Endothelial cell of umbilical vein (primary cell): Measurements from ENCODE around the gene DMD. TPM values are rescaled to one million over a fixed set of nuclear protein-coding genes. Genes with fewer than 3 reads are reported as not detected.

Experiments used
- BruUV-seq: library from RNA; stranded (reverse); fragments of 400-500 nt; replicated peaks from 2 replicates; lab custom pipeline; 2021; lab: Mats Ljungman, UMichigan
- CTCF ChIA-PET: fragments of 300-600, 350-600 bp; sonication (Branson Sonifier 250); formaldehyde crosslinking; loops from one replicate; lab custom pipeline; 2021; ENCODE audit warnings: antibody characterized with exemption, inconsistent platforms; lab: Charles Lee
- POLR2A ChIA-PET: fragments of 300-600, 350-600 bp; sonication (Branson Sonifier 250); formaldehyde crosslinking; loops from one replicate; lab custom pipeline; 2021; ENCODE audit warnings: antibody characterized with exemption, inconsistent platforms; lab: Charles Lee
- DNase-seq: peaks from one replicate; pipeline ENCODE4 v3.0.0-alpha.2; 2011; ENCODE audit warnings: low read depth, low spot score
- FAIRE-seq: peaks from 2 replicates; lab custom pipeline; 2011; peaks lifted over from hg19 to GRCh38; lab: Jason Lieb, UNC
- H2AFZ ChIP-seq: 2 replicates; pipeline ENCODE4 v1.6.0; 2012; ENCODE audit warnings: low read depth, low read length, control low read depth, inconsistent platforms
- H3K27ac ChIP-seq: 2 replicates; pipeline ENCODE4 v1.5.1; 2011; ENCODE audit warnings: low read depth, mild to moderate bottlenecking, control low read depth, low read length, moderate library complexity; ENCODE audit not compliant: insufficient read depth
- H3K27me3 ChIP-seq, 2 experiments: 2 replicates each; pipeline versions ENCODE4 v1.6.0 to v1.6.1; 2011; ENCODE audit warnings: low read length in 2 of 2, mixed read lengths in 1 of 2; ENCODE audit not compliant: control insufficient read depth in 2 of 2, insufficient read depth in 2 of 2
- H3K36me3 ChIP-seq, 2 experiments: 2 replicates in 1 of 2; 3 replicates in 1 of 2; pipeline ENCODE4 v1.5.1; 2011; ENCODE audit warnings: low read length in 2 of 2, mild to moderate bottlenecking in 1 of 2, moderate library complexity in 1 of 2; ENCODE audit not compliant: control insufficient read depth in 2 of 2, insufficient read depth in 2 of 2; ENCODE audit errors: extremely low read depth in 1 of 2
- H3K4me1 ChIP-seq: 3 replicates; pipeline ENCODE4 v1.5.1; 2011; ENCODE audit warnings: mild to moderate bottlenecking, low read length; ENCODE audit not compliant: control insufficient read depth, insufficient read depth; ENCODE audit errors: extremely low read depth
- H3K4me2 ChIP-seq: 2 replicates; pipeline ENCODE4 v1.6.1; 2011; ENCODE audit warnings: low read length, control low read depth, mixed read lengths; ENCODE audit not compliant: insufficient read depth
- H3K4me3 ChIP-seq, 3 experiments: fragments of 200-600 bp in 1 of 3; sonication (generic), shearing (Covaris generic) in 1 of 3; replicated peaks in 1 of 3; 2 replicates each; pipeline ENCODE4 v1.5.1; 2011 to 2016; ENCODE audit warnings: control low read depth in 3 of 3, low read length in 3 of 3, mild to moderate bottlenecking in 2 of 3, inconsistent platforms in 1 of 3, low read depth in 1 of 3, moderate library complexity in 1 of 3; ENCODE audit not compliant: insufficient read depth in 1 of 3
- H3K79me2 ChIP-seq: 2 replicates; pipeline ENCODE4 v1.6.0; 2012; ENCODE audit warnings: low read length, inconsistent platforms; ENCODE audit not compliant: control insufficient read depth, insufficient read depth
- H3K9ac ChIP-seq: replicated peaks from 2 replicates; pipeline ENCODE3; 2011; ENCODE audit warnings: low read length, control low read depth; ENCODE audit not compliant: insufficient read depth; ENCODE audit errors: extremely low read depth
- H3K9me1 ChIP-seq: replicated peaks from 3 replicates; pipeline ENCODE4 v1.6.0; 2011; ENCODE audit warnings: mild to moderate bottlenecking, low read length; ENCODE audit not compliant: control insufficient read depth, insufficient read depth; ENCODE audit errors: extremely low read depth
- H3K9me3 ChIP-seq: replicated peaks from 2 replicates; pipeline ENCODE4 v1.5.1; 2012; ENCODE audit warnings: low read length, inconsistent platforms; ENCODE audit not compliant: control insufficient read depth, insufficient read depth
- H4K20me1 ChIP-seq: replicated peaks from 2 replicates; pipeline ENCODE3; 2011; ENCODE audit warnings: mild to moderate bottlenecking, low read length; ENCODE audit not compliant: control insufficient read depth, insufficient read depth; ENCODE audit errors: extremely low read depth
- EZH2 ChIP-seq: IDR thresholded peaks from 2 replicates; pipeline ENCODE4 v1.6.1; 2012; ENCODE audit warnings: borderline replicate concordance, low read depth, mild to moderate bottlenecking, moderate library complexity, low read length, inconsistent platforms; ENCODE audit not compliant: severe bottlenecking
- FOS ChIP-seq: IDR thresholded peaks from 2 replicates; pipeline ENCODE4 v1.6.1; 2011; ENCODE audit warnings: mild to moderate bottlenecking, low read length, moderate library complexity, borderline replicate concordance; ENCODE audit not compliant: insufficient read depth
- GATA2 ChIP-seq: IDR thresholded peaks from 2 replicates; pipeline ENCODE4 v1.7.0; 2011; ENCODE audit warnings: low read depth, mild to moderate bottlenecking, moderate library complexity, mixed read lengths, low read length; ENCODE audit not compliant: insufficient read length, insufficient read depth
- JUN ChIP-seq: IDR thresholded peaks from 2 replicates; pipeline ENCODE4 v1.6.1; 2011; ENCODE audit warnings: borderline replicate concordance, low read depth; ENCODE audit not compliant: insufficient read length, insufficient read depth
- MYC ChIP-seq: IDR thresholded peaks from one replicate; pipeline ENCODE4 v1.6.1; 2011; ENCODE audit warnings: mild to moderate bottlenecking, low read depth, low read length
- POLR2A ChIP-seq: IDR thresholded peaks from 2 replicates; pipeline ENCODE4 v1.6.1; 2012; ENCODE audit warnings: low read depth, mild to moderate bottlenecking, control low read depth, low read length
- POLR2AphosphoS5 ChIP-seq: IDR thresholded peaks from 2 replicates; pipeline ENCODE4 v1.6.1; 2012; ENCODE audit warnings: low read depth, mild to moderate bottlenecking, control low read depth, low read length, moderate library complexity; ENCODE audit not compliant: insufficient read depth
- dilution Hi-C: fragments of 300-500 bp; cut with MboI; formaldehyde crosslinking; loops from one replicate; pipeline ENCODE4 v1.15.0; 2019; ENCODE audit warnings: low sequenced_read_pairs; ENCODE audit not compliant: extremely low pct_ligation_motif_present
- intact Hi-C: fragments of 100-400 bp; cut with micrococcal nuclease; formaldehyde crosslinking; loops from one replicate; pipeline ENCODE4 v1.10.0; 2022
- polyA plus RNA-seq, 4 experiments: library from polyadenylated mRNA; depleted of rRNA in 3 of 4; stranded (reverse) in 3 of 4; unstranded in 1 of 4; fragments of >200 nt; gene quantifications; 2 replicates each; pipeline versions ENCODE4 v1.2.1 to v1.2.3, GENCODE V29; 2011 to 2012; ENCODE audit warnings: missing spikeins in 1 of 4
- total RNA-seq: library from RNA; stranded (reverse); gene quantifications from 2 replicates; pipeline ENCODE4 v1.2.3, GENCODE V29; 2021
- TF ChIP-seq, protein P1 (sequence below), 2 donors: IDR thresholded peaks; 1 replicate in 1 of 2; 2 replicates in 1 of 2; pipeline ENCODE4 v1.5.1; 2011; ENCODE audit warnings: low read length in 2 of 2, mild to moderate bottlenecking in 2 of 2, moderate library complexity in 2 of 2, control low read depth in 1 of 2, inconsistent platforms in 1 of 2, low read depth in 1 of 2; ENCODE audit not compliant: insufficient read depth in 1 of 2; ENCODE audit errors: extremely low read depth in 1 of 2
- TF ChIP-seq, protein P2 (sequence below): IDR thresholded peaks from 2 replicates; pipeline ENCODE4 v1.6.1; 2011; ENCODE audit not compliant: insufficient read depth, insufficient read length

DMD gene
- total and polyA plus RNA-seq, 2 donors (not counting 3 experiments of a cell fraction or from before 2014, with no cell fraction given) = 7.3 to 9.0 TPM

DNA sequence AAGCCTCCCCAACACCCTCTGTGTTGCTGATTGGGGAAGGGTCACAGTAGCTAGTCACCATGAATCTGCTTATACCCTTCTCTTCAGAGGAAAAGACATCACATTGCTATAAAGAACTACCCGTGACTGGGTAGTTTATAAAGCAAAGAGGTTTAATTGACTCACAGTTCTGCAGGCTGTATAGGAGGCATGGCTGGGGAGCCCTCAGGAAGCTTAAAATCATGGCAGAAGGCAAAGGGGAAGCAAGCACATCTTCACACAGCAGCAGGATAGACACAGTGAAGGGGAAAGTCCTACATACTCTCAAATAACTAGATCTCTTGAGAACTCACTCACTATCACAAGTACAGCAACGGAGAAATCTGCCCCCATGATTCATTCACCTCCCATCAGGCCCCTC is 1910.1 kb downstream of the DMD start:
- no peaks in the 10 kb centered on the region for H3K9me3 ChIP-seq
- H3K4me3 ChIP-seq = no peak overlapping the region
- H3K27me3 ChIP-seq = no peaks in the 10 kb centered on the region
- no peaks in the 10 kb centered on the region for H3K4me1 ChIP-seq
- no peak overlapping the region for H3K27ac ChIP-seq
- ChIA-PET CTCF (no interaction called here), POLR2A (no interaction called here)
- H3K36me3 ChIP-seq = no peaks in the 10 kb centered on the region
- H3K9me1 ChIP-seq = no peaks in the 10 kb centered on the region
- dilution Hi-C loops (no loop called here), intact Hi-C loops (no loop called here)
- no peak overlapping the region for H3K9ac ChIP-seq
- TF ChIP-seq GATA2 (no peak), POLR2AphosphoS5 (no peak), JUN (no peak)
- TF ChIP-seq, protein P1, sequence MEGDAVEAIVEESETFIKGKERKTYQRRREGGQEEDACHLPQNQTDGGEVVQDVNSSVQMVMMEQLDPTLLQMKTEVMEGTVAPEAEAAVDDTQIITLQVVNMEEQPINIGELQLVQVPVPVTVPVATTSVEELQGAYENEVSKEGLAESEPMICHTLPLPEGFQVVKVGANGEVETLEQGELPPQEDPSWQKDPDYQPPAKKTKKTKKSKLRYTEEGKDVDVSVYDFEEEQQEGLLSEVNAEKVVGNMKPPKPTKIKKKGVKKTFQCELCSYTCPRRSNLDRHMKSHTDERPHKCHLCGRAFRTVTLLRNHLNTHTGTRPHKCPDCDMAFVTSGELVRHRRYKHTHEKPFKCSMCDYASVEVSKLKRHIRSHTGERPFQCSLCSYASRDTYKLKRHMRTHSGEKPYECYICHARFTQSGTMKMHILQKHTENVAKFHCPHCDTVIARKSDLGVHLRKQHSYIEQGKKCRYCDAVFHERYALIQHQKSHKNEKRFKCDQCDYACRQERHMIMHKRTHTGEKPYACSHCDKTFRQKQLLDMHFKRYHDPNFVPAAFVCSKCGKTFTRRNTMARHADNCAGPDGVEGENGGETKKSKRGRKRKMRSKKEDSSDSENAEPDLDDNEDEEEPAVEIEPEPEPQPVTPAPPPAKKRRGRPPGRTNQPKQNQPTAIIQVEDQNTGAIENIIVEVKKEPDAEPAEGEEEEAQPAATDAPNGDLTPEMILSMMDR (IDR thresholded peaks at IDR 0.05; ENCODE audit: extremely low read depth in 1 of 2, insufficient read depth in 1 of 2, low read depth in 1 of 2, low read length in 2 of 2) = no peak
- H3K79me2 ChIP-seq = no peaks in the 10 kb centered on the region
- FAIRE-seq (no peak), DNase-seq (no peak)
- H4K20me1 ChIP-seq = no peaks in the 10 kb centered on the region
- H3K4me2 ChIP-seq = no peak overlapping the region
- no TSS peak for BruUV-seq
- H2AFZ ChIP-seq = no peak overlapping the region

DNA sequence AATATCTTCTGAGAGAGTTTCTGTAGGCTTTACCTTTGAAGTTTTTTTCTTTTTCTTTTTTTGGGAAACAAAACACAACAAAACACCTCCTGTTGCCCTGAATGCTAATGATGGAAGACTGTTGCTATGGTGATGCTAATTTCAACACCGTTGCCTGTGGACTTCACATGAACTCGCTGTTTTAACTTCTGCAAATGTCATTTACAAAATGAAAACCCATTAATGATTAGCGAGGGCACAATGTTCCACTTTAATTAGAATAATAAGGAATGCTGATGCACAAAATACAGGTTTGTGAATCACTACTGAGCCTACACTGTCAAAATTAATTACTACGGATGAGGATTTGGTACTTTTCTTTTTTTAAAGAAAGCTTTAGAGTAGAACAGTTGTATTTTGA is 1912.4 kb downstream of the DMD start:
- Histone ChIP-seq H3K36me3 (no peaks in the 10 kb centered on the region), H2AFZ (no peak overlapping the region), H3K79me2 (no peaks in the 10 kb centered on the region), H3K4me2 (no peak overlapping the region), H3K9me3 (no peaks in the 10 kb centered on the region), H3K4me3 (no peak overlapping the region), H4K20me1 (no peaks in the 10 kb centered on the region), H3K9ac (no peak overlapping the region), H3K4me1 (no peaks in the 10 kb centered on the region), H3K9me1 (no peaks in the 10 kb centered on the region), H3K27ac (no peak overlapping the region), H3K27me3 (no peaks in the 10 kb centered on the region)
- FAIRE-seq (no peak), DNase-seq (no peak)
- BruUV-seq = no TSS peak
- ChIA-PET POLR2A (no interaction called here), CTCF (no interaction called here)
- dilution Hi-C loops = no loop called here
- TF ChIP-seq MYC = no peak
- no peak for TF ChIP-seq FOS
- TF ChIP-seq POLR2A = no peak
- TF ChIP-seq EZH2 = no peak
- no peak for TF ChIP-seq GATA2
- TF ChIP-seq, protein P2, sequence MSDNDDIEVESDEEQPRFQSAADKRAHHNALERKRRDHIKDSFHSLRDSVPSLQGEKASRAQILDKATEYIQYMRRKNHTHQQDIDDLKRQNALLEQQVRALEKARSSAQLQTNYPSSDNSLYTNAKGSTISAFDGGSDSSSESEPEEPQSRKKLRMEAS = no peak
- TF ChIP-seq JUN = no peak
- no peak for TF ChIP-seq POLR2AphosphoS5
- TF ChIP-seq, protein P1 (IDR thresholded peaks at IDR 0.05; ENCODE audit: extremely low read depth in 1 of 2, insufficient read depth in 1 of 2, low read depth in 1 of 2, low read length in 2 of 2) = no peak
- intact Hi-C loops = loop anchor here (10.0 kb wide), 1 partner anchor 324 kb away; no protein-coding TSS in a partner anchor
